Caco-2 (cell line): ENCODE data around the gene MFRP. TPM values are rescaled to one million over a fixed set of nuclear protein-coding genes. Genes with fewer than 3 reads are reported as not detected.

Experiments
- BruUV-seq: library from RNA; stranded (reverse); fragments of 400-500 nt; replicated peaks from 2 replicates; lab custom pipeline; 2021; lab: Mats Ljungman, UMichigan
- CTCF ChIA-PET: fragments of 300-600 bp; sonication (Branson Sonifier 250); formaldehyde crosslinking; loops from one replicate; lab custom pipeline; 2022; ENCODE audit warnings: antibody characterized with exemption; lab: Charles Lee
- POLR2A ChIA-PET: fragments of 300-600 bp; sonication (Branson Sonifier 250); formaldehyde crosslinking; loops from one replicate; lab custom pipeline; 2022; ENCODE audit warnings: antibody characterized with exemption; lab: Charles Lee
- DNase-seq, 2 experiments: peaks; one replicate each; pipeline versions ENCODE4 v3.0.0 to v3.0.0-alpha.2; 2020 to 2022
- H3K27me3 ChIP-seq: replicated peaks from 2 replicates; pipeline ENCODE4 v1.6.0; 2011; ENCODE audit warnings: low read length; ENCODE audit not compliant: control insufficient read depth, insufficient read depth
- H3K36me3 ChIP-seq: 2 replicates; pipeline ENCODE4 v1.5.1; 2011; ENCODE audit warnings: low read length; ENCODE audit not compliant: control insufficient read depth, insufficient read depth
- H3K4me1 ChIP-seq: fragments of 250-450 bp; sonication (Bioruptor Pico); 2 replicates; pipeline ENCODE4 v1.5.1; 2020; ENCODE audit warnings: mild to moderate bottlenecking
- H3K4me3 ChIP-seq: 2 replicates; pipeline ENCODE4 v1.5.1; 2011; ENCODE audit warnings: low read depth, mild to moderate bottlenecking, control low read depth, low read length
- H3K9me3 ChIP-seq: fragments of 250-450 bp; sonication (Bioruptor Pico); 2 replicates; pipeline ENCODE4 v1.5.1; 2020; ENCODE audit warnings: mild to moderate bottlenecking, moderate library complexity
- H3K27ac Mint-ChIP-seq: one replicate; pipeline ENCODE4 v1.8.0; 2022; ENCODE audit warnings: mixed read lengths; ENCODE audit not compliant: unreplicated experiment
- H3K27me3 Mint-ChIP-seq: one replicate; pipeline ENCODE4 v1.8.0; 2022; ENCODE audit warnings: mixed read lengths; ENCODE audit not compliant: insufficient read depth, unreplicated experiment
- H3K36me3 Mint-ChIP-seq: one replicate; pipeline ENCODE4 v1.8.0; 2022; ENCODE audit warnings: mild to moderate bottlenecking, mixed read lengths; ENCODE audit not compliant: insufficient read depth, unreplicated experiment
- H3K4me1 Mint-ChIP-seq: one replicate; pipeline ENCODE4 v1.8.0; 2022; ENCODE audit warnings: low read depth, mixed read lengths; ENCODE audit not compliant: unreplicated experiment
- H3K4me3 Mint-ChIP-seq: one replicate; pipeline ENCODE4 v1.8.0; 2022; ENCODE audit warnings: mild to moderate bottlenecking, moderate library complexity, mixed read lengths; ENCODE audit not compliant: unreplicated experiment
- H3K9me3 Mint-ChIP-seq: one replicate; pipeline ENCODE4 v1.8.0; 2022; ENCODE audit warnings: mixed read lengths; ENCODE audit not compliant: unreplicated experiment
- CTCF ChIP-seq, 2 experiments: fragments of 200-600 bp in 1 of 2; IDR thresholded peaks; 1 replicate in 1 of 2; 2 replicates in 1 of 2; pipeline versions ENCODE4 v1.5.1 to v1.8.0; 2011 to 2022; ENCODE audit warnings: antibody characterized with exemption in 1 of 2, control low read depth in 1 of 2, inconsistent platforms in 1 of 2, low read depth in 1 of 2, low read length in 1 of 2, mild to moderate bottlenecking in 1 of 2, moderate library complexity in 1 of 2; ENCODE audit not compliant: insufficient read depth in 1 of 2, severe bottlenecking in 1 of 2, unreplicated experiment in 1 of 2
- intact Hi-C: fragments of 100-400 bp; cut with micrococcal nuclease; formaldehyde crosslinking; loops from one replicate; pipeline ENCODE4 v1.10.0; 2022; ENCODE audit not compliant: unreplicated experiment
- total RNA-seq: library from RNA; stranded (reverse); gene quantifications from 2 replicates; pipeline ENCODE4 v1.2.3, GENCODE V29; 2022

MFRP gene
- total RNA-seq, 1 experiment from 2014 or later = not detected

GRCh38 chr11:119318240-119319135, 28.0 kb downstream of the MFRP start:
- intact Hi-C loops = loop anchor here (10.0 kb wide), 1 partner anchor 114 kb away; the partner anchor contains the start of gene CBL
- Mint-ChIP-seq H3K27ac (no peak overlapping the region), H3K36me3 (peaks cover 5% of the 10 kb centered on the region), H3K4me1 (no peaks in the 10 kb centered on the region), H3K9me3 (no peaks in the 10 kb centered on the region), H3K27me3 (peaks cover 5% of the 10 kb centered on the region), H3K4me3 (no peak overlapping the region)
- CTCF ChIA-PET = interaction anchor here (1.5 to 2.5 kb wide), 4 partner anchors 19 to 62 kb away, joined by 4 to 14 read pairs (median 8); partner anchors contain the start of genes C1QTNF5 and USP2
- Histone ChIP-seq H3K4me3 (no peak overlapping the region), H3K9me3 (no peaks in the 10 kb centered on the region), H3K4me1 (peaks cover 38% of the 10 kb centered on the region), H3K27me3 (peaks cover 7% of the 10 kb centered on the region), H3K36me3 (no peaks in the 10 kb centered on the region)
- POLR2A ChIA-PET = interaction anchor here (0.7 kb wide), 1 partner anchor 27 kb away, joined by 3 read pairs; no protein-coding TSS in a partner anchor
- DNase-seq = peak; percentile 25 to 55
- no peak for TF ChIP-seq CTCF (IDR thresholded peaks at IDR 0.05; ENCODE audit: insufficient read depth in 1 of 2, low read depth in 1 of 2, low read length in 1 of 2, severe bottlenecking in 1 of 2, unreplicated experiment in 1 of 2)
- no TSS peak for BruUV-seq

GRCh38 chr11:119317592-119318239, 28.8 kb downstream of the MFRP start:
- TF ChIP-seq CTCF (IDR thresholded peaks at IDR 0.05; ENCODE audit: insufficient read depth in 1 of 2, low read depth in 1 of 2, low read length in 1 of 2, severe bottlenecking in 1 of 2, unreplicated experiment in 1 of 2) = no peak
- Histone ChIP-seq H3K36me3 (no peaks in the 10 kb centered on the region), H3K4me3 (no peak overlapping the region), H3K27me3 (peaks cover 7% of the 10 kb centered on the region), H3K9me3 (no peaks in the 10 kb centered on the region), H3K4me1 (peaks cover 38% of the 10 kb centered on the region)
- Mint-ChIP-seq H3K4me1 (no peaks in the 10 kb centered on the region), H3K27me3 (peaks cover 5% of the 10 kb centered on the region), H3K4me3 (peak overlapping the region; percentile 76), H3K9me3 (no peaks in the 10 kb centered on the region), H3K27ac (no peak overlapping the region), H3K36me3 (peaks cover 5% of the 10 kb centered on the region)
- intact Hi-C loops = loop anchor here (10.0 kb wide), 1 partner anchor 113 kb away; the partner anchor contains the start of gene CBL
- no peak for DNase-seq
- POLR2A ChIA-PET = interaction anchor here (0.5 to 1.0 kb wide), 3 partner anchors 21 to 211 kb away, joined by 3 to 5 read pairs (median 3); partner anchors contain the start of genes C2CD2L and CBL
- BruUV-seq = no TSS peak
- CTCF ChIA-PET = interaction anchor here (0.8 to 2.3 kb wide), 4 partner anchors 20 to 157 kb away, joined by 3 to 14 read pairs (median 6); partner anchors contain the start of gene C1QTNF5
